Natural killer cell treated with Interleukin-12 subunit alpha and Interleukin-12 subunit beta and Interleukin-15 and Interleukin-18, amount 100 ng/mL, for 72 hours (primary cell): ENCODE results near the gene CCDC146. TPM values are rescaled to one million over a fixed set of nuclear protein-coding genes. Genes with fewer than 3 reads are reported as not detected.
"Not testable (repeated sequence)": the region's sequence is repeated elsewhere in the genome, so short reads cannot be mapped to it uniquely, and the experiment has no call there.

Experiments used
- ATAC-seq, 2 donors: fragments of 150-1000 bp; cut with Tn5 transposase in 1 of 2; sonication (Bioruptor Pico), chemical (Tn5 transposase) in 1 of 2; 2 replicates each; pipeline ENCODE4 v1.10.0; 2021
- DNase-seq: peaks from one replicate; pipeline ENCODE4 v3.0.0; 2022; ENCODE audit warnings: low spot score
- H3K27ac Mint-ChIP-seq, 2 donors: 1 replicate in 1 of 2; 2 replicates in 1 of 2; pipeline ENCODE4 v1.8.0; 2022; ENCODE audit warnings: mixed read lengths in 2 of 2, mild to moderate bottlenecking in 1 of 2, moderate library complexity in 1 of 2
- H3K27me3 Mint-ChIP-seq, 2 donors: 1 replicate in 1 of 2; 2 replicates in 1 of 2; pipeline ENCODE4 v1.8.0; 2022; ENCODE audit warnings: mixed read lengths in 2 of 2
- H3K36me3 Mint-ChIP-seq: one replicate; pipeline ENCODE4 v1.8.0; 2022; ENCODE audit warnings: mixed read lengths
- H3K4me1 Mint-ChIP-seq, 2 donors: 1 replicate in 1 of 2; 2 replicates in 1 of 2; pipeline ENCODE4 v1.8.0; 2022; ENCODE audit warnings: low read depth in 2 of 2, mixed read lengths in 2 of 2, mild to moderate bottlenecking in 1 of 2
- H3K4me3 Mint-ChIP-seq: one replicate; pipeline ENCODE4 v1.8.0; 2022; ENCODE audit warnings: mixed read lengths
- H3K9me3 Mint-ChIP-seq: 2 replicates; pipeline ENCODE4 v1.8.0; 2022; ENCODE audit warnings: mixed read lengths
- total RNA-seq, 2 donors: library from RNA; stranded (reverse); gene quantifications; one replicate each; pipeline ENCODE4 v1.2.3, GENCODE V29; 2022

The CCDC146 gene
- total RNA-seq, 2 donors from 2014 or later = 3.2 to 3.4 TPM

GRCh38 chr7:77172437-77173172, 50.2 kb downstream of the CCDC146 start:
- not testable (repeated sequence) for ATAC-seq, H3K4me1 Mint-ChIP-seq, H3K36me3 Mint-ChIP-seq, H3K9me3 Mint-ChIP-seq, H3K27me3 Mint-ChIP-seq, DNase-seq, H3K27ac Mint-ChIP-seq, H3K4me3 Mint-ChIP-seq

DNA sequence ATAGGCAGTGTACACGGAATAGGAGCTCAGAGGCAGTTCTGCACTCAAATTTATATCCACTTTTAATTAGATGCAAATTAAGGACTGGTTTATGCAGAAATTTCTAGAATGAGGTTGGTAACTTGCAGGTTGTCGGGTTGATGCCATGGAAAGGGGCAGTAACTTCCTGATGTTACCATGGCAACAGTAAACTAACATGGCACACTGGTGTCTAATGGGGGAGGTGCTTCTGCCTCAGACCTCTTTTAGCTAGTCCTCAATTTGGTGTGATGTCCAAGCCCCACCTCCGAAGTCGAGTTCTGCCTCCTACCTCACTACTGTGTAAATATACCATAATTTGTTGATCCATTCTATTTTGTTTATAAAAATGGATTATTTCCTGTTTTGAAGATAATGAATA, 52.0 kb downstream of the CCDC146 start:
- DNase-seq, H3K9me3 Mint-ChIP-seq, H3K36me3 Mint-ChIP-seq, H3K4me3 Mint-ChIP-seq, H3K27ac Mint-ChIP-seq, ATAC-seq, H3K4me1 Mint-ChIP-seq, H3K27me3 Mint-ChIP-seq: not testable (repeated sequence)

- H3K27ac Mint-ChIP-seq, H3K27me3 Mint-ChIP-seq, H3K4me1 Mint-ChIP-seq, ATAC-seq, H3K36me3 Mint-ChIP-seq, H3K4me3 Mint-ChIP-seq, DNase-seq, H3K9me3 Mint-ChIP-seq: not testable (repeated sequence)
Observed at GRCh38 chr7:77175274-77175800, 52.9 kb downstream of the CCDC146 start.

DNA sequence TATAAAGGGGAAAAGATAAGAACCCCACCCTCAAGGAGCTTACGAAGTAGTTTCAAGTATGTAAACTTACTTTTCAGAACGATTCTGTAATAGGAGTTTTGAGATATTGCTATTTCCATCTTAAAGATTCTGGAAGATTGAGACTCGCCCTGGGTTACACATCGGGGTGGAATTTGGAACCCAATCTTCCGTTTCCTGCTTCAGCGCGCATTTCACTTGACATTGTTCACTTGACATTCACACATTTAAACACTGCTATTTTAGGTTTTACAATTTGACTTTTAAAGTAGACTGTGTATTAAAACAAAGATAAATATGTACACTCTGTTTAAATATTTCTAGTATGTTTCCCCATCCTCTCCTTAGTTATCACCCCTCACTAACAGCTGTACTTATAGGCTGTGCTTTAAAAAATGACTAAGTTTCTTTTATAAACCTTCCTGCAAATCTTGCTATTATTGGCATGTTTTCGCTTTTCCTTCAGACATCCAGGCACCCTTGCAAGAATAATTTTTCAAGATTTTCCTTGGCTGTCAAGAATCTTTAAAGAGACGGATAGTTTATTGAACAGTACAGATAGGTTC, 55.0 kb downstream of the CCDC146 start:
- H3K27me3 Mint-ChIP-seq, H3K9me3 Mint-ChIP-seq, DNase-seq, H3K4me3 Mint-ChIP-seq, H3K27ac Mint-ChIP-seq, ATAC-seq, H3K4me1 Mint-ChIP-seq, H3K36me3 Mint-ChIP-seq: not testable (repeated sequence)

DNA sequence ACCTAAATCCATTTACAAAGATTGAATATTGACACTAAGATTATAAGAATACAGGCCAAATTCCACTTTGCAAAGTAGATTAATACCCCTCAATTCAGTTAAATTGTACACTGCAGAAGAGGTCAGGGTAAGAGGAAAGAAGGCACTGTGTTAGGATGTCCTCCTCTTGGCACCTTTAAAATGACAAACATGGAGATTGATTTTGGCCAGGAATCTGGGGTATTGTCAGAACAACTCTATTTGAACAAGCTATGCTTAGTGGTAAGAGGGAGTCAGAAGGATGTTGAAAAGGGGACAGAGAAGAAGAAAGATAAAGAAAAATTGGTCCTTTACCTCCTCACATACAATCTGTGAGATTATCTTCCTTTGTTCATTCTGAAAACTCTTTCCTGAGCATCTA, 55.6 kb downstream of the CCDC146 start:
- H3K9me3 Mint-ChIP-seq, H3K27ac Mint-ChIP-seq, H3K4me3 Mint-ChIP-seq, H3K36me3 Mint-ChIP-seq, H3K27me3 Mint-ChIP-seq, H3K4me1 Mint-ChIP-seq, DNase-seq, ATAC-seq: not testable (repeated sequence)

DNA sequence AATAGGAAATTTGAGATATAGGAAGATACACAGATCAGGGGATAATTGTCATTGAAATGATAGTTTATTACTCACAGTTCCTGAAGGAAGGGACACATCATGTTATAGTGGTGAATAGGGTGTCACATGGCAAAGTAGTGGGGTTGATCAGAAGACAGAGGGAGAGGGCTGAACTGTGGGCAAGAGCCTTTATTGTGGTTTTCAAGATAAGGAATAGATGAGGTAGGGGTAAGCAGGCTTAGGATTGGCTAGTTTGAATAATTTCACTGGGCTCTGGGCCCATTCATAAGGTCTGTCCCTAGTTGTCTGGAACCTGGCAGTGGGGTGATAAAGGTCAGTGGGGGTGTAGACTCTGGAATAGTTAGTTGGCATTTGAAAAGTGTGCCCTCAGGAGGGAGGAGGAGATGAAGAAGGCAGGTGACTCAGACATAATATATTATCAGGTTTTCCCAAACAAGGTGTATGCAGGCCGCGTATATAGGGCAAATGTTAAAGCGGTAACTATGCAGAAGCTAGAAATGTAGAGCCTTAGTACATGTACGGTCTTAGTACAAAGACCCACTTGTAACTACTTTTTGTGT, 58.7 kb downstream of the CCDC146 start:
- H3K27ac Mint-ChIP-seq = no peak overlapping the region
- DNase-seq = no peak
- no peak overlapping the region for H3K4me3 Mint-ChIP-seq
- H3K4me1 Mint-ChIP-seq = no peaks in the 10 kb centered on the region
- H3K9me3 Mint-ChIP-seq = peaks cover 4% of the 10 kb centered on the region
- no peaks in the 10 kb centered on the region for H3K27me3 Mint-ChIP-seq
- no peaks in the 10 kb centered on the region for H3K36me3 Mint-ChIP-seq
- no peak for ATAC-seq

DNA sequence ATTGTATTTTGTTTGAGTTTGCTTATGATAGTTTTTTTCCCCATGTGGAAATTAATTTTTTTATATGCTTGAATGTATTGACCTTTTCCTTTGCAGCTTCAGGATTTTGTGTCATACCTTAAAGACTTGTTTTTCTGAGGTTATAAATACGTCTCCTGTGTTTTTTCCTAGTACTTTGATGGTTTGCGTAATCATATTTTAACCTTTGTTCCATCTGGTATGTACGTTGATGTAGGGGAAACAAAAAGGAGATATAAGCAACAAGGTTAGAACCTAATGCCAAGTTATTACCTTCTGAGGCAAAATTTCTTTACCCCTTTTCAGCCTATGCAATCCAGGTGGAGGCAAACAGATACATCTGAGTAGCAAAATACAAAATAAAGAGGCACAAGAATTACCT, 59.3 kb downstream of the CCDC146 start:
- no peak for ATAC-seq
- Mint-ChIP-seq H3K27ac (no peak overlapping the region), H3K4me1 (no peaks in the 10 kb centered on the region), H3K9me3 (peaks cover 4% of the 10 kb centered on the region), H3K4me3 (no peak overlapping the region), H3K27me3 (no peaks in the 10 kb centered on the region), H3K36me3 (no peaks in the 10 kb centered on the region)
- DNase-seq = no peak

DNA sequence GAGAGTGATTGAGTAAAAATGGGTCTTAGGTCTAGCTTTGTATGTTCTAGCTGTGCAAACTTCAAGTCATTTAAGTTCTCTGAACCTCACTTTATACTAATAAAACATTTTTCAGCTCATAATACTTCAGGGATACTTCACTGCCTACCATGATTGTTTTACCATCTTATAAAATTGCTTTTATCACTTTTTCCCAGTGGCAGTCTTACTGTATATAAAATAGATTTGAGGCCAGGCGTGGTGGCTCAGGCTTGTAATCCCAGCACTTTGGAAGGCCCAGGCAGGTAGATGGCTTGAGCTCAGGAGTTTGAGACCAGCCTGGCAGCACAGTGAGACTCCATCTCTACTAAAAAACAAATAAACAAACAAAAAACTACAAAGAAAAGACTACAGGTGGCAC, 59.8 kb downstream of the CCDC146 start:
- Mint-ChIP-seq H3K27ac (no peak overlapping the region), H3K9me3 (peaks cover 4% of the 10 kb centered on the region), H3K4me3 (no peak overlapping the region), H3K4me1 (no peaks in the 10 kb centered on the region), H3K27me3 (no peaks in the 10 kb centered on the region), H3K36me3 (no peaks in the 10 kb centered on the region)
- DNase-seq = no peak
- ATAC-seq = no peak

DNA sequence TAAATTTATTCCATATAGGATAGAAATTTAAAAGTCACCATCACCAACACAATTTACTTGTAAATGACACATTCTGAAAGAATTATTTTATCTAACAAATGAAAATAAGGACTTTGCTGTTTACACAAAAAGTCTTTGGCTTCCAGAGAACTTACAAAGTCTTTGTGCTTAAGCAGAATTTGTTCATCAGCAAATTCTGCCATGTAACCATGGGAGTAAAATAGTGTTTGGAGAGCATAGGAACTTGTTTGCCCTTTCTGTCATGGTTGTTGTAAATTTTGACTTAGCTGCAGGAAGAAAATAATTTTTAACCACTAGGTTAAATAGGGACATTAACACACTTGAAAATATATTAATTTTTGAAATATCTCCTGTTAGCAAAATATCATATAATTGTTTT, 62.0 kb downstream of the CCDC146 start:
- Mint-ChIP-seq H3K4me1 (peaks cover 4 to 6% of the 10 kb centered on the region in 2 donors), H3K36me3 (no peaks in the 10 kb centered on the region), H3K4me3 (no peak overlapping the region), H3K9me3 (peaks cover 4% of the 10 kb centered on the region), H3K27me3 (no peaks in the 10 kb centered on the region), H3K27ac (no peak overlapping the region)
- ATAC-seq = no peak
- no peak for DNase-seq

- Mint-ChIP-seq H3K36me3 (no peaks in the 10 kb centered on the region), H3K4me3 (no peak overlapping the region), H3K27me3 (no peaks in the 10 kb centered on the region), H3K27ac (no peak overlapping the region), H3K4me1 (peaks cover 6 to 11% of the 10 kb centered on the region in 2 donors), H3K9me3 (peaks cover 4% of the 10 kb centered on the region)
- DNase-seq = no peak
- ATAC-seq = no peak
Observed at GRCh38 chr7:77184990-77185389, 62.6 kb downstream of the CCDC146 start.

DNA sequence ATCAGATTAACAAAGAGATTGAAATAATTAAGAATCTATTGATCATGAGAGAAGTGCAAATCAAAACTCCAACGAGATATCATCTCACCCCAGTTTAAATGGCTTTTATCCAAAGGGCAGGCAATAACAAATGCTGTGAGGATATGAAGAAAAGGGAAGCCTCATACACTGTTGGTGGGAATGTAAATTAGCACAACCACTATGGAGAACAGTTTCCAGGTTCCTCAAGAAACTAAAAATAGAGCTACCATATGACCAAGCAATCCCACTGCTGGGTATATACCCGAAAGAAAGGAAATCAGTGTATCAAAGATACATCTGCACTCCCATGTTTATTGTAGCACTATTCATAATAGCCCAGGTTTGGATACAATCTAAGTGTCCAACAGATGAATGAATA, 63.5 kb downstream of the CCDC146 start:
- no peaks in the 10 kb centered on the region for H3K27me3 Mint-ChIP-seq
- peaks cover 6 to 15% of the 10 kb centered on the region in 2 donors for H3K4me1 Mint-ChIP-seq
- H3K27ac Mint-ChIP-seq = no peak overlapping the region
- H3K36me3 Mint-ChIP-seq = no peaks in the 10 kb centered on the region
- DNase-seq (no peak), ATAC-seq (no peak)
- peaks cover 4% of the 10 kb centered on the region for H3K9me3 Mint-ChIP-seq
- H3K4me3 Mint-ChIP-seq = no peak overlapping the region

GRCh38 chr7:77188731-77189437, 66.5 kb downstream of the CCDC146 start:
- no peaks in the 10 kb centered on the region for H3K36me3 Mint-ChIP-seq
- H3K27ac Mint-ChIP-seq = peak overlapping the region in 1 of 2 donors; percentile 2
- H3K4me1 Mint-ChIP-seq = peaks cover 16 to 28% of the 10 kb centered on the region in 2 donors
- ATAC-seq (no peak), DNase-seq (no peak)
- no peak overlapping the region for H3K4me3 Mint-ChIP-seq
- H3K27me3 Mint-ChIP-seq = no peaks in the 10 kb centered on the region
- no peaks in the 10 kb centered on the region for H3K9me3 Mint-ChIP-seq

DNA sequence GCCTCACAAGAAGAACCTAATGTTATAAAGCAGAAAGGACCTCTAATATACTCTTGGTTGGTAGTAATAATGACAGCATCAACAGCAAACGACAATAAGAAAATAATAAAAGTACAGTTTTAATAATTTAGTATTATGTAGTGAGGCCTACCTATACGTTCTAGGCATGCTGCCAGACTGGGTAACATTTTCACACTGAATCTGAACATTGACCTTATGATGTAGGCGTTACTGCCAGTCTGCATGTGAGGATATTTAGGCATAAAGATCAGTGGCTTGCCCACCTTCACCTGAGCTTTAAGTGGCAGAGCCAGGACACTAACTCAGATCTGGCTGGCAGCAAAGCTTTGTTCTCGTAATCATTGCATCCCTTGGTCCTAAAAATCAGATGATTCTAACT, 74.7 kb downstream of the CCDC146 start:
- Mint-ChIP-seq H3K27me3 (no peaks in the 10 kb centered on the region), H3K4me3 (peak overlapping the region; percentile 92), H3K36me3 (no peaks in the 10 kb centered on the region), H3K4me1 (peaks cover 38 to 50% of the 10 kb centered on the region in 2 donors), H3K9me3 (no peaks in the 10 kb centered on the region), H3K27ac (peak overlapping the region; percentile 80 to 97)
- DNase-seq (no peak), ATAC-seq (no peak)
